Glomerular visceral epithelial cell (primary cell): ENCODE results near the gene CREB3L1.

Experiments
- DNase-seq: peaks from one replicate; pipeline ENCODE4 v3.0.0-alpha.2; 2016; ENCODE audit errors: extremely low spot score

CREB3L1 gene, protein sequence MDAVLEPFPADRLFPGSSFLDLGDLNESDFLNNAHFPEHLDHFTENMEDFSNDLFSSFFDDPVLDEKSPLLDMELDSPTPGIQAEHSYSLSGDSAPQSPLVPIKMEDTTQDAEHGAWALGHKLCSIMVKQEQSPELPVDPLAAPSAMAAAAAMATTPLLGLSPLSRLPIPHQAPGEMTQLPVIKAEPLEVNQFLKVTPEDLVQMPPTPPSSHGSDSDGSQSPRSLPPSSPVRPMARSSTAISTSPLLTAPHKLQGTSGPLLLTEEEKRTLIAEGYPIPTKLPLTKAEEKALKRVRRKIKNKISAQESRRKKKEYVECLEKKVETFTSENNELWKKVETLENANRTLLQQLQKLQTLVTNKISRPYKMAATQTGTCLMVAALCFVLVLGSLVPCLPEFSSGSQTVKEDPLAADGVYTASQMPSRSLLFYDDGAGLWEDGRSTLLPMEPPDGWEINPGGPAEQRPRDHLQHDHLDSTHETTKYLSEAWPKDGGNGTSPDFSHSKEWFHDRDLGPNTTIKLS

GRCh38 chr11:46277622-46278386 lies at the start of gene CREB3L1:
Gene CREB3L1, plus strand, starts transcription at chr11:46277662. Its CDS starts 450 bp downstream, at chr11:46278112.
- DNase-seq: no peak

DNA sequence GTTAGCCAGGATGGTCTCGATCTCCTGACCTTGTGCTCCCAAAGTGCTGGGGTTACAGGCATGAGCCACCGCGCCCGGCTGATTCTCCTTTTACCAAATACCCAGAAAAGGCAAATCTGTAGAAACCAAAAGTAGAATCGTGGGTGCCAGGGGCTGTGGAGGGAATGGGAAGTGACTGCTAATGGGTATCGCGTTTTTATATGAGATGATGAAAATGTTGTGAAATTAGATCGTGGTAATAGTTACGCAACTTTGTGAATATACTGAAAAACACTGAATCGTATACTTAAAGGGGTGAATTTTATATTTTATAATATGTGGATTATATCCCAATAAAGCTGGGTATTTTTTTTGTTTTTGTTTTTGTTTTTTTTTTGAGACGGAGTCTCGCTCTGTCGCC lies 48.2 kb upstream of the CREB3L1 start:
- no peak for DNase-seq

- DNase-seq: no peak
These were observed 43.2 kb upstream of the CREB3L1 start for GRCh38 chr11:46234311-46234710.

GRCh38 chr11:46235777-46236688 lies 41.4 kb upstream of the CREB3L1 start:
- DNase-seq: no peak

- no peak for DNase-seq
These were observed 40.6 kb upstream of the CREB3L1 start for GRCh38 chr11:46236918-46237247.

- DNase-seq: peak; percentile 87
These were observed 40.0 kb upstream of the CREB3L1 start for GRCh38 chr11:46237248-46238077.

DNA sequence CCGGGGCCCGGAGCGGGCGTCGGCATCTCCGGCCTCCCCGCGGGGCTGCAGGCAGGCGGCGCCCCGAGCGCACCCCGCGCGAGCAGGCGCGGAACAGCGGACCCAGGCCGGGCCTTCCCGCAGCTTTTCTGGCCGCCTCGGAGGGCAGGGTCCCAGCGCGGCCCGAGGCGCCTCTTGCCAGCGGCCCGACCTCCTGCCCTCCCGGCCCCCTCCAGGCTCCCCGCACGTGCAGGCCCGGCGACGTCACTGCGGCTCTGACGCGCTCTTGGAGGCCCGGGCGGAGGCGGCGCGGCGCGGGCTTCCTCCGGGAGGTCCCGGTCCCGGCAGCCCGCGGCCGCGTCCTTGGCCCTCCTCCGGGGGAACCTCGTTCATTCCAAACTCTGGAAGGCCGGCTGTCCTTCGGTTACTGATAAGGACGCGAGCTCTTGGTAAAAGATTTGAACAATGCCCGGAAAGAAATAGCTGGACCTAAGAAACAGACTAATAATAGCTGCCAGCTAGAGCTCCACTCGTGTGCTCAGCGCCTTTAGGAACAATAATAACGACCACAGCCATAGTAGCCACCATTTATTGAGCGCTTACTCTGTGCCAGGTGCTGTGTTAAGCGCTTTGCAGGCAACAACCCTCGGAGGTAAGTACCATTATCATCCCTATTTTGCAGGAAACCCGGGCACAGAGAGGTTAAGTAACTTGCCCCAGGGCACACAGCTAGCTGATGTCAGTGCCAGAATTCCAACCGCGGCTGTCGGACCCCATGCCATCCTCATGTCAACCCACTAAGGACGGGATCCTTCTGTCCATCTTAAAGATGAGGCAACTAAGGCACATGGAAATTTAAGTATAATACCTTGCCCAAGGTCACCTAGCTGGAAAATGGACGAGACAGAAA lies 39.1 kb upstream of the CREB3L1 start:
- DNase-seq: peak; percentile 35

DNA sequence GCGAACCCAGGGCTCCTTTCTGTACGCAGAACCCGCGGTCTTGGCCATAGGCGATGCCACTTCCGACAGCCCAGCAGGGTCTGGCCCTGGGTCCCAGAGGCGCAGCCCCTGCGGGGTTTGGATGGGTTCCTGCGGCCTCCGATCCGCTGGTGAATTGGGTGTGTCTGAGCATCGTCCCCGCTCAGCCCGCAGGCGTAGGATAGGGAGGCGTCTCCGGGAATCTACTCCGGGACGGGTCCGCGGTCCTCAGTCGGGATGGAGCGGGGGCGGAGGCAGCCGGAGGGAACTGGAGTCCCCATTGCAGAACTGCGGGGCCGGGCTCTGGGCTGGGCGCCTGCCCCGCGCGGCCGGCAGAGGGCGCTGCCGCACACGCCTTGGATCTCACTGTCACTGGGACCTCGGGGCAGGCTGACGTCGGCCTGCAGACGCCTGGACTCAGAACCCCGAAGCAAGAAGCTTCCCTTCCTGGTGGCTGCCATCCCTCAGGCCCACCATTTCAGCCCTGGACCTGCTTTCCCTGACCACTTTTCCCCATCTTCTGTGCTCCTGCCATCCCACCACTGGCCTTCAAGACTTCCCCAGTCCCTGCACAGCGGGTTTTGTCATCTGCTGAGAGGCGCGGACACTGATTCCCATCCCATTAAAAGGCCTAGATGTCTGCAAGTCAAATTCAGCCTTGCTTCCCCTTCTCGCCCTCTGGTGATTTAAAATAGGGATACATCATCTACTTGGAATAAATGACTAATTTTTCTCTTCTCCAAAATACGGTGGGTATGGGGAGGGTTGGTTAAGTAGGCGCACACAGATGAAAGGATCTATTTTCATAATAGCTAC lies 38.3 kb upstream of the CREB3L1 start:
- peak; percentile 87 for DNase-seq

DNA sequence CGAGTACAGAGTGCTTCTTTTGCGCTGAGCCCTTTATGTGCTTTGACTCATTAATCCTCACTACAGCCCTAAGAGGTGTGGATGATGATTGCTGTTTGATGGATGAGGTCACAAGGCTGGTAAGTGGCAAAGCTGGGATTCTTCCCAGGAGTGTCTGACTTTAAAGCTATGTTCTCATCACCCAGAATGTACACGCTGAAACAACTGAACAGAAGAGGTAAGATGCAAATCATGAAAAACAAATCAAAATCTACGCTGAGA lies 37.7 kb upstream of the CREB3L1 start:
- peak; percentile 59 for DNase-seq

- no peak for DNase-seq
These were observed 37.1 kb upstream of the CREB3L1 start for GRCh38 chr11:46240371-46240770.

DNA sequence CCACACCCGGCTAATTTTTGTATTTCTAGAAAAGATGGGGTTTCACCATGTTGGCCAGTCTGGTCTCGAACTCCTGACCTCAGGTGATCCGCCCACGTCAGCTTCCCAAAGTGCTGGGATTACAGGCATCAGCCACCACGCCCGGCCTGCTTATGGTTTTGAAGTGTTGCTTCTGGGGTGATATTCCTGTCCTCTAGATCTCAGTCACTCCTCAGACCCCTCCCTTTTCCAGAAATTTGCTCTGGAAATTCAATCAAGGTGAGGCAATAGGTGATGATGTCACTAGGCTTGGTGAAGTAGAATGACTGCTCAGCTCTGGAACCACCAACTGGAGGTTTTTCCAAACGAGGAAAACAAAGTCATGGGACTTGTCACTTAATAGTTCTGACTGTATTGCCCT lies 36.6 kb upstream of the CREB3L1 start:
- no peak for DNase-seq

DNA sequence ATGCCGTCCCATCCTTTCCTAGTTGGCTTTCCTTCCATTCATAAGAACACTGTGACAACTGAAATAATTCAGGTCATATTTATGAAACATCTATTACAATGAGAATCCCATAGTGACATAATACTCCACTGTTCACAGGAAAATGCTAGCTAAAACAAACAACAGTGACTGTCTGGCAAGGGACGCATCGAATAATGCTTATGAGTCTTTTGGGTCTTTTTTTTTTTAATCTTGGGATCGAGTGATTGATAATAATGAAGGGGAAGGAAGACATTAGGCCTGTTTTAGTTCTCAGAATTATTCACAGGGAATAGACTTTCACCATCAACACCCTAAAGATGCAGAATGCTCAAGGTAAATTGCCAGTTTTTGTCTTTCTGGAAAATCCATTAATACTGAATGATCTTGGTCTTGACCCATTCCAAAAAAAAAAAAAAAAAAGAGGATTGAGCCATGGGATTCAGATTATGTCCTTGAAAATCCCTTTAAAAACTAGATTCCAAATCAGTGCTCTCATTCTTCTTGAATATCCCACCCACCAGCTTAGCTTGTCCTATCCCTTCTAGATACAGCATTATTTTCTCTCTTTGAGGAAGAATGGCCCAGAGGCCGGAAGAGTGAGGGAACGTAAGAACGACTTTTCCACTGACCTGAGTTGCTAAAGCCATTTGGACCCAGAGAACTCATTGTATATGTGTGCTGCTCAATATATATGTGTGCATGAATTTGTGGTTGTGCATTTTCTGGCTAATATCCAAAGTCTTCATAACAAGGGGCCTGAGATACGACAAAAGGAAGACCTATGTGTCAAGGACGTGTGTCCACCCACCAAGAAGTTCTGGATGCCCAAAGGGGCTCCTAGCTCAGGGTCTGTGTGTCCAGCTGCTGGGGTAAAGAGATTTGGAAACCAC lies 35.2 kb upstream of the CREB3L1 start:
- no peak for DNase-seq

DNA sequence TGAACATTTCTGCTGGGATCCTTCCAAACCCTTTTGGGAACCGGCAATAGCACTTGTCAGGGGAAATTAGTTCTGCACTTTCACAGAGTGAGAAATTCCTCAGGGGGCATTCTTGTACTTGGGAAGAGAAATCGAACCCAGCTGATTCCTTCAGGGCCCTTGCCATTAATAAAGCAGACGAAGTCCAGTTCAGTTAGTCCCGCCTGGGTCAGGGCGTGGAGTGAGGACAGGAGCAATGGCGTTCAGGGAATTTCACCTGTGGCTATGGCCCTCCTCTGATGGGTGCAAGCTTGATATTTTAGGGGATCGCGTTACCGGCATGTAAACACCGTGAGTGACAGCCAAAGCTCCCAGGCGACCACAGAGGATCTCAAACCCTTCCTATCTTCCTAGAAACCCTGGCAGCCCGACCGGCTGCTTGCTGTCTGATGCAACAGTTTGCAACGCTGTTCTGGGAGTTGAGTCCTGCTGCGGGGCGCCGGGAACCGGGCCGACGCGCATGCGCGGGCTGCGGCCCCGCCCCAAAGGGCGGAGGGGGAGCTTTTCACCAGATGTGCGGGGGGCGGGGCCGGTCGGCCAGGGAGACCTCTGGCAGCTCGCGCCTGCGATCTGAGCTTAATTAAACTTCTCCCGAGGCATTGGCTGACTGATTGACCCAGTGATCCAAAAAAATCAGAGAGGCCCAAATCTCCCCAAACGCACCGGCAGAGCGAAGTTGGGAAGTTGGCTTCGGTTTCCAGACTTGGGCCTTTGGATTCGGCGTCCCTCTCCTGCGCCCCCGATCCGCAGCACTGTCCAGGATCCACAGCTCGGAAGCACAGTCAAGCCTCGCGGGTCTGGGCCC lies 34.3 kb upstream of the CREB3L1 start:
- DNase-seq: peak; percentile 91

DNA sequence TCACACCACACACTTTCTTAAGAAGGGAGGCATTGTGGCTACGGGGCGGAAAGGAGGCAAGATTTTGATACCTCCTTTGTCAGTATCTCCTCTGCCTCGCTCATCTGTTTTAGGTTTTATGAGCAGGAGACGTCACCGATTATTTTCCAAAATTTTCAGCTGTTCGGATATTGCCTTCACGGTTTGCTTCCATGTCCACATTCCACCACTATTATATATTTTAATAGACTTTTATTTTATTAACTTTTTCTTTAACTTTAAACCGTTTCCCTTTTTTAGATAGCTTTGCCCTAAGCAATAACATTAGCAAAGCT lies 33.7 kb upstream of the CREB3L1 start:
- no peak for DNase-seq

DNA sequence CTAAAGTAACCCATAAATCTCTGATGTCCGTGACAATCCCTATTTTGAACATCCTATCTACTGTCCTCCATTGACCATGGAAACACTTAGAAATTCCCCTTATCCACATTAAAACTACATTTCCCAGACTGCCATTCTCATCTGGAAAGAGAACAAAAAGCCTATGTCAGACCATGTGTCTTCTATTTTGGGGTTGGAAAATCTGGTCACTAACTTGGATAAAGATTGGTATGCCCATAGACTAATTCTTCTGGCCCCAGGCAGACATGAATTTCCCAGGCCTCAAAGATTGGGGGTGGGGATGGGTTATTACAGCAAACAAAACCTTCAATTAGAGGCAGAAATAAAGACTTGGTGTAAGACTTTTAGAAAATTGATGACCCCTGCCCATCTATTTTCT lies 30.9 kb upstream of the CREB3L1 start:
- no peak for DNase-seq

DNA sequence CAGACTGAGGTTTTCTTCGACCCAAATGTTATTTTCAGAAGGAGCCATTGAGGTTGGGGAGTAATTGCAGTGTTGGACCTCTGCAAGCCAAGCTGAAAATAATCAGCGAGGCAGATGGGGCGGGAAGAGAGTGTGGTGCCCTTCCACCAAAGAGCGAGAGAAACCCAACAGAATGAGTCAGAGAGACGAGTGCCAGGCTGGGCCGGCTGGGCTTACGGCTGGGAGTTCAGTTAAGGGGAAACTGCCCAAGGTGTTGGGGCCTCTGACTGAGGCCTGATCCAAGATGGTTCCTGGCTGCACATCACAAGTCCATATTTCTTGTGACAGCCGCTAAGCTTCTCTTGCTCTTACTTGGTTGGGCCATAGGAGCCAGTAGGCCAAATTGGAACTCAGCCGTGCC lies 30.4 kb upstream of the CREB3L1 start:
- peak; percentile 67 for DNase-seq

DNA sequence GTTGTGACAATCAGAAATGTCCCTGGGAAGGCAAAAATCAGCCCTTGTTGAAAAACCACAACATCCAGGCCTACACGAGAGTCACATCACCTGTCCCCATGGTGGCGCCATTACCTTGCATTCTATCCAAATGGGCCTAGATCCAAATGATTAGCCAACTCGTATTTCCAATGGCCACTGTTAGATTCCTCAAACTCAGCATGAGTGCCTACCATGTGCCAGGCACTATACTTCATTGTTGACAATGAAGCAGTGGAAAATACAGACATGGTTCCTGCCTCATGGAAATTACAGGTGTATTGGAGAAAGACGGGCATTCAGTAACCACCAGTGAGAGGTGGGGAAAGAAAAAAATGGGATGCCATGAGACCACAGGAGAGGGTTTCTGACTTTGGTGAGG lies 29.8 kb upstream of the CREB3L1 start:
- DNase-seq: peak; percentile 50
